A673 (cell line): Measurements from ENCODE around the gene JOSD2.

Experiments
- CTCF ChIP-seq: fragments of 300-800, 200-600 bp; sonication (generic); conservative IDR thresholded peaks from 2 replicates; pipeline ENCODE4 v1.5.1; 2017; ENCODE audit warnings: low read depth, mild to moderate bottlenecking, antibody characterized with exemption, low read length, moderate library complexity, mixed read lengths
- EZH2 ChIP-seq: fragments of 200-600 bp; sonication (generic); IDR thresholded peaks from 2 replicates; pipeline ENCODE4 v1.6.1; 2017; ENCODE audit warnings: borderline replicate concordance, low read depth, mild to moderate bottlenecking, mixed read lengths, antibody characterized with exemption, low read length; ENCODE audit not compliant: poor library complexity, severe bottlenecking

GRCh38 chr19:50516964-50517703 is 6.1 kb upstream of the JOSD2 start:
- TF ChIP-seq EZH2 (no peak), CTCF (no peak)
